ENCODE measurements around the gene PLD5. TPM values are rescaled to one million over a fixed set of nuclear protein-coding genes. Genes with fewer than 3 reads are reported as not detected.

Gene PLD5
- total RNA-seq, 1 experiment from 2014 or later: not detected

GRCh38 chr1:242088875-242089274, 435.6 kb downstream of the PLD5 start:
- no peaks in the 10 kb centered on the region for H3K27me3 ChIP-seq (ENCODE audit: control insufficient read depth, insufficient read depth, low read length)
- CTCF ChIA-PET: no interaction called here

DNA sequence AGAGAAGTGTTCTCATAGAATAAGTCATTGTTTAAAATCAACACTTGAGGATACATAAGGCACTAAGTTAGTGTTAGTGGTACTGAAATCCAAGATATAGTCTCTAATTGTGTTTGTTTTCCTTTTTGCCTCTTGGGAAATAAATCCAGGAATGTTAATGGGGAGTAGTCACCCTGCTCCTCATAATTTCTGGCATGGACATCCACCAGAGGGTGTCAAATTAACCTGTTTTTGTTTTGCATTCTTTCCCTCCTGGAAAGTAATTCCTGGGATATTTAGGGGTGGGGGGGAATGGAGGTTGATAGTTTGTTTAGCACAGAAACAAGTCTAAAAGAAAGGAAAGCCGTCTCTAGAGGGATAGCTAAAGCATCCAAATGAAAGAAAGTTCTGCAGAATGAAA, 437.8 kb downstream of the PLD5 start:
- intact Hi-C loops (cut with micrococcal nuclease; ENCODE audit: unreplicated experiment): no loop called here
- no peak for DNase-seq (ENCODE audit: low read depth, low spot score)
- Histone ChIP-seq H3K27me3 (ENCODE audit: control insufficient read depth, insufficient read depth, low read length) (no peaks in the 10 kb centered on the region), H3K4me3 (ENCODE audit: low read depth in 2 of 2, low read length in 2 of 2) (no peak overlapping the region), H3K9me3 (ENCODE audit: control insufficient read depth, insufficient read depth, low read depth, low read length) (no peaks in the 10 kb centered on the region), H3K36me3 (ENCODE audit: control insufficient read depth, insufficient read depth, low read length) (no peaks in the 10 kb centered on the region), H3K27ac (ENCODE audit: low read length) (no peak overlapping the region), H3K4me1 (ENCODE audit: control insufficient read depth, insufficient read depth, low read length) (no peaks in the 10 kb centered on the region; the same call in 1 of the 2 replicates)
- no TSS peak for BruUV-seq (replicated peaks)
- TF ChIP-seq, protein P1, sequence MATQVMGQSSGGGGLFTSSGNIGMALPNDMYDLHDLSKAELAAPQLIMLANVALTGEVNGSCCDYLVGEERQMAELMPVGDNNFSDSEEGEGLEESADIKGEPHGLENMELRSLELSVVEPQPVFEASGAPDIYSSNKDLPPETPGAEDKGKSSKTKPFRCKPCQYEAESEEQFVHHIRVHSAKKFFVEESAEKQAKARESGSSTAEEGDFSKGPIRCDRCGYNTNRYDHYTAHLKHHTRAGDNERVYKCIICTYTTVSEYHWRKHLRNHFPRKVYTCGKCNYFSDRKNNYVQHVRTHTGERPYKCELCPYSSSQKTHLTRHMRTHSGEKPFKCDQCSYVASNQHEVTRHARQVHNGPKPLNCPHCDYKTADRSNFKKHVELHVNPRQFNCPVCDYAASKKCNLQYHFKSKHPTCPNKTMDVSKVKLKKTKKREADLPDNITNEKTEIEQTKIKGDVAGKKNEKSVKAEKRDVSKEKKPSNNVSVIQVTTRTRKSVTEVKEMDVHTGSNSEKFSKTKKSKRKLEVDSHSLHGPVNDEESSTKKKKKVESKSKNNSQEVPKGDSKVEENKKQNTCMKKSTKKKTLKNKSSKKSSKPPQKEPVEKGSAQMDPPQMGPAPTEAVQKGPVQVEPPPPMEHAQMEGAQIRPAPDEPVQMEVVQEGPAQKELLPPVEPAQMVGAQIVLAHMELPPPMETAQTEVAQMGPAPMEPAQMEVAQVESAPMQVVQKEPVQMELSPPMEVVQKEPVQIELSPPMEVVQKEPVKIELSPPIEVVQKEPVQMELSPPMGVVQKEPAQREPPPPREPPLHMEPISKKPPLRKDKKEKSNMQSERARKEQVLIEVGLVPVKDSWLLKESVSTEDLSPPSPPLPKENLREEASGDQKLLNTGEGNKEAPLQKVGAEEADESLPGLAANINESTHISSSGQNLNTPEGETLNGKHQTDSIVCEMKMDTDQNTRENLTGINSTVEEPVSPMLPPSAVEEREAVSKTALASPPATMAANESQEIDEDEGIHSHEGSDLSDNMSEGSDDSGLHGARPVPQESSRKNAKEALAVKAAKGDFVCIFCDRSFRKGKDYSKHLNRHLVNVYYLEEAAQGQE (IDR thresholded peaks at IDR 0.05; ENCODE audit: insufficient read depth in 1 of 2, low read depth in 2 of 2, low read length in 1 of 2): no peak
- ChIA-PET POLR2A (no interaction called here), CTCF (no interaction called here)
- ATAC-seq: no peak
- in situ Hi-C loops (cut with HindIII; ENCODE audit: low pct_unique_long_range_greater_than_20kb, low sequenced_read_pairs): no loop called here

More at GRCh38 chr1:242088875-242089274, 435.6 kb downstream of the PLD5 start:
- Histone ChIP-seq H3K4me3 (ENCODE audit: low read depth in 2 of 2, low read length in 2 of 2) (no peak overlapping the region), H3K9me3 (ENCODE audit: control insufficient read depth, insufficient read depth, low read depth, low read length) (no peaks in the 10 kb centered on the region), H3K36me3 (ENCODE audit: control insufficient read depth, insufficient read depth, low read length) (no peaks in the 10 kb centered on the region), H3K27ac (ENCODE audit: low read length) (no peak overlapping the region), H3K4me1 (ENCODE audit: control insufficient read depth, insufficient read depth, low read length) (no peaks in the 10 kb centered on the region; the same call in 1 of the 2 replicates)
- POLR2A ChIA-PET: no interaction called here
- TF ChIP-seq POLR2AphosphoS5 (IDR thresholded peaks at IDR 0.05; ENCODE audit: low read depth, low read length): no peak
- TF ChIP-seq, protein P1 (IDR thresholded peaks at IDR 0.05; ENCODE audit: insufficient read depth in 1 of 2, low read depth in 2 of 2, low read length in 1 of 2): no peak
- TF ChIP-seq SIN3A (IDR thresholded peaks at IDR 0.05; ENCODE audit: borderline replicate concordance, insufficient read depth, low read depth, low read length): no peak
- TF ChIP-seq TCF7L2 (IDR thresholded peaks at IDR 0.05; ENCODE audit: low read depth, low read length): no peak
- TF ChIP-seq, protein P2, sequence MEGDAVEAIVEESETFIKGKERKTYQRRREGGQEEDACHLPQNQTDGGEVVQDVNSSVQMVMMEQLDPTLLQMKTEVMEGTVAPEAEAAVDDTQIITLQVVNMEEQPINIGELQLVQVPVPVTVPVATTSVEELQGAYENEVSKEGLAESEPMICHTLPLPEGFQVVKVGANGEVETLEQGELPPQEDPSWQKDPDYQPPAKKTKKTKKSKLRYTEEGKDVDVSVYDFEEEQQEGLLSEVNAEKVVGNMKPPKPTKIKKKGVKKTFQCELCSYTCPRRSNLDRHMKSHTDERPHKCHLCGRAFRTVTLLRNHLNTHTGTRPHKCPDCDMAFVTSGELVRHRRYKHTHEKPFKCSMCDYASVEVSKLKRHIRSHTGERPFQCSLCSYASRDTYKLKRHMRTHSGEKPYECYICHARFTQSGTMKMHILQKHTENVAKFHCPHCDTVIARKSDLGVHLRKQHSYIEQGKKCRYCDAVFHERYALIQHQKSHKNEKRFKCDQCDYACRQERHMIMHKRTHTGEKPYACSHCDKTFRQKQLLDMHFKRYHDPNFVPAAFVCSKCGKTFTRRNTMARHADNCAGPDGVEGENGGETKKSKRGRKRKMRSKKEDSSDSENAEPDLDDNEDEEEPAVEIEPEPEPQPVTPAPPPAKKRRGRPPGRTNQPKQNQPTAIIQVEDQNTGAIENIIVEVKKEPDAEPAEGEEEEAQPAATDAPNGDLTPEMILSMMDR (IDR thresholded peaks at IDR 0.05): no peak
- intact Hi-C loops (cut with micrococcal nuclease; ENCODE audit: unreplicated experiment) (no loop called here), in situ Hi-C loops (cut with HindIII; ENCODE audit: low pct_unique_long_range_greater_than_20kb, low sequenced_read_pairs) (no loop called here)
- no peak for ATAC-seq
- DNase-seq (ENCODE audit: low read depth, low spot score): no peak
- BruUV-seq (replicated peaks): no TSS peak

Data from Panc1 (cell line).